CD4-positive, alpha-beta T cell treated with Interleukin-2 at 100 ng/mL for 4 hours (primary cell): Measurements from ENCODE around the gene TRAPPC2B.

ENCODE experiments used
- DNase-seq: peaks from one replicate; pipeline ENCODE4 v3.0.0-alpha.2; 2020; ENCODE audit warnings: low spot score

The TRAPPC2B gene

DNA sequence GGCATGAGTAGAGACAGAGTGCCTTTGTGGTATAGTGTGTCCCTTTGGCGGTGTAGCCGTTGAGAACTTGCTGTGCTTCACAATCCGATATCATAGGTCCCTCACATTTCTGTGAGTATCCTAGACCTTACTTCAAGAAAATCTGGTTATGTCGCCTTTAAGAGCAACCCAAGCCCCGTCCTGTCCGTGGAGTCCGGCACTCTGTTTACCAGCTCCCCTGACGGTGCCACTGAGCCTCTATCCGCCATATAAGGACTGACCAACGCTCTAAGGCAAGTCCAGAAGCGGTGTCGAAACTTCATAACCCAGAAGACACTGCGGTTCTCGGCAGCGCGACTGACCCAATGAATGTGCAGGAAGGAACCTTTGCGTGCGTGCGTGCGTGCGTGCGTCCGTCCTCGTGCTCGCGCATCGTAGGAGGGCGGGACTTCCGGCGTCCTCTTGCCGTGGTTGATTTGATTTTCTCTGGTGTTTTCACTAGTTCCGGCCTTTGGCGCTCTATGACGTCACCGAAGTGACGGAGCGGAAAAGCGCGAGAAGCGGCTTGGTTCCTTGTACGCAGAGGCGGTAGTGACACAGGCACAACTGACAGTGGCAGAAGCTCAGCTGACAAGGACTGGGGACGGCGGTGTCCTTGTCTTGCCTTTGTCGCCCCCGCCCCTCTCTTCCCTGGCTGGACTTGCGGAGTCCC lies at the start of gene TRAPPC2B, which contains the start of gene ZNF547:
Gene TRAPPC2B (plus strand): TSS at position 555 of the 691 bp plus-strand sequence. CDS start 1,283 bp downstream, outside the sequence.
Gene ZNF547 (plus strand): TSS at position 555 of the 691 bp plus-strand sequence. CDS start 5,005 bp downstream, outside the sequence.
- DNase-seq: peak; percentile 99

DNA sequence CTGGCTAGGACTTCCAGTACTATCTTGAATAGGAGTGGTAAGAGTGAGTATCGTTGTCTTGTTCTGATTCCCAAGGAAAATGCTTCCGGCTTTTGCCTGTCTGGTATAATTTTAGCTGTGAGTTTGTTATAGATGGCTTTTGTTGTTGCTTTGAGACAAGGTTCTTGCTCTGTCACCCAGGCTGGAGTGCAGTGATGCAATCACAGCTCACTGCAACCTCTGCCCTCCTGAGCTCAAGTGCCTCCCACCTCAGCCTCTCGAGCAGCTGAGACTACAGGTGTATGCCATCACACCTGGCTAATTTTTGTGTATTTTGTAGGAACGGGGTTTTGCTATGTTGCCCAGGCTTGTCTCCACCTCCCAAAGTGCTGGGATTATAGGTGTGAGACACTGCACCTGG lies 49.2 kb upstream of the TRAPPC2B start:
- no peak for DNase-seq

DNA sequence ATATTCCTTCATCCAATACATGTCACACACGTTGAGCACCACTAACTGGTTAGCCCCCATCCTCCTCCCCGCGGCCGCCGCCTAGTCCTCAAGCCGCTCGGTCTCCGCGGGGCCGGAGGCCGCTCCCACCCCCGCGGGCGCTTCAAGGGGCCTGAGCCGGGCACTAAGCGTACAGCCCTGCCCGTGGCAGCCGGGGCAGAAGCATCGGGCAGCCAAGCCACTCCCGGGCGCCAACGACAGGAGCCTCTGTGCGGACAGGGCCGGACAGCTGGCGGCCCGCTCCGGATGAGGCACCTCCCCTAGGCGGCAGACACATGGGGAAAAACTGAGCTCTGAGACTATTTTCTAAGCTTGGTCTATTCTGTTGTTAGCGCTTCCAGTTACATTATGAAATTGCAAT lies 45.8 kb upstream of the TRAPPC2B start:
- no peak for DNase-seq

DNA sequence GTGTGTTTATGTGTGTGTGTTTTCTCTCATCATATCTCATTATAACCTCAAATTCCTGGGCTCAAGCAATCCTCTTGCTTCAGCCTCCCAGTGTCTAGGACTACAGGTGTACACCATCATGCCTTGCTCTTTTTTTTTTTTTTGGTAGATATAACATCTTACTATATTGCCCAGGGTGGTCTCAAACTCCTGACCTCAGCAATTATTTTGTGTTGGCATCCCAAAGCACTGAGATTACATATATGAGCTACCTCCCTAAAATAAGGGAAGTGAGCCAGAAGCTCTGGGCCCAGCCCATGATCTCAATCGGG lies 43.5 kb upstream of the TRAPPC2B start:
- no peak for DNase-seq

- DNase-seq: peak; percentile 94
Observed at GRCh38 chr19:57320180-57321084, 42.9 kb upstream of the TRAPPC2B start, which contains the start of gene ZNF543. Gene ZNF543, plus strand, starts transcription at chr19:57320472. Its CDS starts 382 bp downstream, at chr19:57320854.

- DNase-seq: no peak
Observed at GRCh38 chr19:57321116-57321515, 42.2 kb upstream of the TRAPPC2B start.

GRCh38 chr19:57321751-57322150 lies 41.6 kb upstream of the TRAPPC2B start:
- no peak for DNase-seq

DNA sequence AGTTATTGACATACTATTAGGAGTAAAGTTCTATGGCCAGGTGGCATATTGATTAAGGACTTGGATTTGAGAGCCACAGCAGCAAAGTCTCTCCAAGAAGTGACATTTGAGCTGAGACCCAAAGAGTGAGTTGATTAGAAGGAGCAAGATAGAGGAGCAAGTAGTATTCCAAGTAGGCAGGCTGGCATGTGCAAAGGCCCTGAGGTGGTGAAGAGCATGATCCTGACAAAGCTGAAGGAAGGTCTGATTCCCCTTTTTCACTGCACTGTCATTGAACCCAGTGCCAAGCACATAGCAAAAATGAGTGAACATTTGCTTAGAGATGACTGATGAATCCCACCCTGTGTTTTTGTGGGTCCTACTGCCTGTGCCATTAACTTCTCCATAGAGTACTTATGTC lies 38.4 kb upstream of the TRAPPC2B start:
- DNase-seq: no peak

GRCh38 chr19:57327993-57328392 lies 35.4 kb upstream of the TRAPPC2B start:
- DNase-seq: no peak

- no peak for DNase-seq
Observed at GRCh38 chr19:57334191-57334590, 29.2 kb upstream of the TRAPPC2B start.

DNA sequence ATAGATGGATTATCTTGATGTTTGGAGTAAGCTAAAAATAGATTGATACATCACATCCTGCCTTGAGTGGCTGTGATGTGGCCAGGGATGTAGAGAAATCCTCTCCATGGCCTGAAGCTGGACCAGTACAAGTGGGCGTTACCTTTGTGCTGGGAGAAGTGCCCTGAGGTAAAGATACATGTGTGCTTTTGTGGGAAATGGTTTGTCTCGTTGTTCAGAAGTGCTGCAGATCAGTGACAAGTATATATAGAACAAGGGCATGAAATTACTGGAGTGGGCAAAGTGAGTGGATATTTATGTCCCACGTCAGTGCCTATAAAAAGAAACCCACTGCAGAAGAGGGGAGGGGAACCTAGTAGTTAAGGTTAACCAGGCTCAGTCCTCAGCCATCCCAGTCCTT lies 24.5 kb upstream of the TRAPPC2B start:
- DNase-seq: no peak

DNA sequence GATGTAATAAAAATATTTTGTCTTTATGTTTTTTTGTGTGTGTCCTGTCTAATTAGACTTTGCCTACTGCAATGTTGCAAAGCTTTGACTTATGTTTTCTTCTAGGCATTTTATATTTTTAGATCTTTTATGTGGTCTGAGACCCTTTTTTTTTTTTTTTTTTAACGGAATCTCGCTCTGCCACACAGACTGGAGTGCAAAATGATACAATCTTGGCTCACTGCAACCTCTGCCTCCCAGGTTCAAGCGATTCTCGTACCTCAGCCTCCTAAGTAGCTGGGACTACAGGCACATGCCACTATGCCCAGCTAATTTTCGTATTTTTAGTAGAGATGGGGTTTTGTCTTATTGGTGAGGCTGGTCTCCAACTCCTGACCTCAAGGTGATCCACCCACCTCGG lies 20.8 kb upstream of the TRAPPC2B start:
- no peak for DNase-seq

- DNase-seq: no peak
Observed at GRCh38 chr19:57348136-57348535, 15.2 kb upstream of the TRAPPC2B start.

DNA sequence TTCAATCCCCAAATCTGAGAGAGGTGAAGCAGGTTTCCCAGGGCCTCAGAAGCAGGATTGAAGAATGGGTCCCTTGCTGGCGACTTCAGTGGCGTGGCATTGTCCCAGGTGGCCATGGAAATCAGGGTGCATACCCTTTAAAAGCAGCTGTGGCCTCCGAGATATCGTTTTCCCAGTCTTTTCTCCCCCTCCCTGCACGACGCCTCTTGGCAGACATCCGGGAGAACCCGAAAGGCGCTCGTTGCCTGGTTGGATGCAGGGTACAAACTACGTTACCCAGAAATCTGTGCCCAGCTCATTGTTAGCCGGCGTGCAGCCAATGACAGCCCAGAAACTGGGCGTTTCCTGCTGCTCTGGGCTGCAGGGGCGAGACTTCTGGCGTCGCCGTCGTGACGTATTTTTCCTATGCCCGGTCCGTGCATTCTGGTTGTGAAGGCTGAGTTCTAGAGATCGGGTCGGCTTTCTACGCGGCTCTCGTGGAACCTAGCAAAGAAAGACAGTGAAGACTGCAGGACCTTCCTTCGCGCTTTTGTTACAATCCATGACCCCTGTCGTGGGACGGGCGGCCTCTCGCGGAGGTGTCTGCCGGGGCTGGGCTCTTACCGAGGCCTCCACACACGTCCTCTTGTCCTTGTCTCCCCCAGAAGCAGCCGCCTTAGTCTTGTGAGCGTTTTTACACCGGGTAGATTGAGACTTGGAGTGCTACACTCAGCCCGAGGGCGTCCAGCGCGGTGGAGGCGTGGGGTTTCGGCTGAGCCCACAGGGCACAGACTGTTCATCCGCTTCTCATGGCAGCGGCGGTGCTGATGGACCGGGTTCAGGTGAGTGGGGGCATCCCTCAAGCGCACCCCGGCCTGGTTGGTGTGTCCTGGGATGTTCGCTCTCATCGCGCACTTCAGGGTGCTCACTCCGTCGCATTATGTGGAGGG lies 12.2 kb upstream of the TRAPPC2B start, which contains the start of gene ZNF304:
Gene ZNF304 (plus strand): TSS at position 395 of the 929 bp plus-strand sequence. CDS start 394 bp downstream, at position 789.
- peak; percentile 86 for DNase-seq

- DNase-seq: no peak
Observed at GRCh38 chr19:57351867-57352266, 11.5 kb upstream of the TRAPPC2B start.

DNA sequence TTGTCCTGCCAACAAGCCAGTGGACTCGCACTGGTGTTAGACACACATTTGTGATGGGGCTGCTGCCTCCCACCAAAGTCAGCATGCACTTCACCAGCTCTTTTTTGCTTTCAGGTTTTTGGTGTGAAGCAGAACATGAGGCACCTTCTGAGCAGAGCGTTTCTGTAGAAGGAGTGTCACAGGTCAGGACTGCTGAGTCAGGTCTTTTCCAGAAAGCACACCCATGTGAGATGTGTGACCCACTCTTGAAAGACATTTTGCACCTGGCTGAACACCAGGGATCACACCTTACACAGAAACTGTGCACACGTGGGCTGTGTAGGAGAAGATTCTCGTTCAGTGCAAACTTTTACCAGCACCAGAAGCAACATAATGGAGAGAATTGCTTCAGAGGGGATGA lies 7.4 kb upstream of the TRAPPC2B start:
- DNase-seq: no peak

DNA sequence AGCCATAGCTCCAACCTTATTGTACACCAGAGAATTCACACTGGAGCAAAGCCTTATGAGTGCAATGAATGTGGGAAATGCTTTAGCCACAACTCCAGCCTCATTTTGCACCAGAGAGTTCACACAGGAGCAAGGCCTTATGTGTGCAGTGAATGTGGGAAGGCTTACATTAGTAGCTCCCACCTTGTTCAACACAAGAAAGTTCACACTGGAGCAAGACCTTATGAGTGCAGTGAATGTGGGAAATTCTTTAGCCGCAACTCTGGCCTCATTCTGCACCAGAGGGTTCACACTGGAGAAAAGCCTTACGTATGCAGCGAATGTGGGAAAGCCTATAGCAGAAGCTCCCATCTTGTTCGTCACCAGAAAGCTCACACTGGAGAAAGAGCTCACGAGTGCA lies 5.9 kb upstream of the TRAPPC2B start:
- DNase-seq: no peak

DNA sequence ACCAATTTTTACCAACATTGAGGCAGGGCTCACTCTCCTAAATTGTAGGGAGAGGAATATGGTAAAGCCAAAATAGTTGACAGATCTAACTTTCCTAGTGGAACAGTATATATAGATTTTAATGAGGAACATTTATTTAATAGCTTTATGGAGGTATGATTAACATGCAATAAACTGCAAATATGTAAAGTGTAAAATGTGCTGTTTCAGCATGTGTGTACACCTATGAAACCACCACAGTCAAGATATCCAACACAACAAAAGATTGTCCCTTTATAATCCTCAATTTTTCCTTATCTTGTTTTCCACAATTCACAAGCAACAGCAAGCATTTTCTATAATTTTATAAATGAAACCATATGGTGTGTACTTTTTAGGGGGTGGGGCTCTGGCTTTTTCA lies 4.1 kb upstream of the TRAPPC2B start:
- no peak for DNase-seq

DNA sequence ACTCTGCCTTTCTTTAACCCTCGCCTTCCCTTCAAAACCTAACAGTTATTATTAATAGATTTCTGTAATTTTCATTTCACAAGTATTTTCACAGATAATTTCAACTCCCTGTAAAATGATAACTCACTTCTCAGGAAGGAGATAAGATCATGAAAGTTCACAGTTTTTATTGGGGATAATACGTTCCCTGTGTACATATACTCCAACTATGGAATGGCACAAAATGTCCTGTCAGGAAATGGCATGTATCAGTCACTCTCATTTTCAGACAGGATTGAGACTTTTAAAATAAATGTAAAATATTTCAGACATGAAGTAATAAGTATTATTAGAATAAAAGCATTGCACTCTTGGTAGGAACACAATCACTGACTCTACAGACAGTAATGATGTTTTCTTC lies 932 bp upstream of the TRAPPC2B start:
- DNase-seq: no peak

DNA sequence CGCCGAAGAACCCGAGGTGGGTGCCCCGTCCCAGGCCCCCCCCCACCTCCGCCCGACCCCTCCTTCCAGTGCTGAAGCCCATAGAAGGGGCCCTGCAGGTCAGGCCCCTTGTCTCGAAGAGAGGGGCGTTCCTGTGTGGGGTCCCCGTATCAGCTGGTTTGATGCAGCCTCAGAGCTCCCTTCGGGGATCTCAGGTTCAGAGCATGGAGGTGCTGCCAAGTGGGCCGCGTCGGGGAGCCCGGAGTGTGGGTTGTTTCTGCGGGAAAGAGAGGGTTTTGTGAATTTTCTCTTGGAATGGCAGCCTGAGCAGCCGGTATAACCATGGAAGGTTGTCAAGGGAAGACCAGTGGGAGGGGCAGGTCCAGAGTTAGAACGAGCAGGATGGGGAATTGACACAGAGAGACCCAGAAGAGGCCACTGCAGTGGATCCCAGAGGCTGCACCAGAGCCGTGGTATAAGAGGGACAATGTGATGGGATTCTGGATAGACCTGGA lies 384 bp downstream of the TRAPPC2B start:
- no peak for DNase-seq

GRCh38 chr19:57366776-57367175 lies 3.4 kb downstream of the TRAPPC2B start:
- DNase-seq: no peak

- DNase-seq: no peak
Observed at GRCh38 chr19:57374179-57374578, 10.8 kb downstream of the TRAPPC2B start.
